ENCODE results near the gene TMEM82. TPM values are rescaled to one million over a fixed set of nuclear protein-coding genes. Genes with fewer than 3 reads are reported as not detected.

Gene TMEM82
- total RNA-seq, 1 donor from 2014 or later, result not detected

DNA sequence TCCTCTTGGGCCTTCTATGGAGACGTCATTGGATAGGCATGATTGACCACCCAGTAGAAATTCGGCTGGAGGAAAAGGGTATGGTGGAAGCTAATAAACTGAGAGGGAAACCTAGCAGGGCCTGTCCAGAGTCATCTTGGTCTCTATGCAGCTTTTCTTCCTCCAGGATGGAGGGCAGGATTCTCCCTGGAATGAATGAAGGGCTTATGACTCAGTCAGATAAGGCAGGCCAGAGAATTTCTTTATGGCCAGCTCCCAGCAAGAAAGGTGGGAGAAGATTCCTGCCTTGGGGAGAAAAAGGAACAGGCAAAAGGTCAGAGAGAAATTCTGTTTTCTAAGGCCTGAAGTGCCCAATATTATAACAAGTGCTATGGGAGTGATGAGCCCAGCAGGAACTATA is 33.4 kb downstream of the TMEM82 start:
- no peak for DNase-seq (ENCODE audit: extremely low spot score, unreplicated experiment)
- no peaks in the 10 kb centered on the region for H3K9me3 Mint-ChIP-seq (ENCODE audit: unreplicated experiment)
- no peak overlapping the region for H3K4me3 Mint-ChIP-seq (ENCODE audit: unreplicated experiment)
- H3K27ac Mint-ChIP-seq (ENCODE audit: unreplicated experiment), result no peak overlapping the region
- H3K36me3 Mint-ChIP-seq (ENCODE audit: unreplicated experiment), result peaks cover 46% of the 10 kb centered on the region
- H3K27me3 Mint-ChIP-seq (ENCODE audit: unreplicated experiment), result no peaks in the 10 kb centered on the region
- TF ChIP-seq, protein P1, sequence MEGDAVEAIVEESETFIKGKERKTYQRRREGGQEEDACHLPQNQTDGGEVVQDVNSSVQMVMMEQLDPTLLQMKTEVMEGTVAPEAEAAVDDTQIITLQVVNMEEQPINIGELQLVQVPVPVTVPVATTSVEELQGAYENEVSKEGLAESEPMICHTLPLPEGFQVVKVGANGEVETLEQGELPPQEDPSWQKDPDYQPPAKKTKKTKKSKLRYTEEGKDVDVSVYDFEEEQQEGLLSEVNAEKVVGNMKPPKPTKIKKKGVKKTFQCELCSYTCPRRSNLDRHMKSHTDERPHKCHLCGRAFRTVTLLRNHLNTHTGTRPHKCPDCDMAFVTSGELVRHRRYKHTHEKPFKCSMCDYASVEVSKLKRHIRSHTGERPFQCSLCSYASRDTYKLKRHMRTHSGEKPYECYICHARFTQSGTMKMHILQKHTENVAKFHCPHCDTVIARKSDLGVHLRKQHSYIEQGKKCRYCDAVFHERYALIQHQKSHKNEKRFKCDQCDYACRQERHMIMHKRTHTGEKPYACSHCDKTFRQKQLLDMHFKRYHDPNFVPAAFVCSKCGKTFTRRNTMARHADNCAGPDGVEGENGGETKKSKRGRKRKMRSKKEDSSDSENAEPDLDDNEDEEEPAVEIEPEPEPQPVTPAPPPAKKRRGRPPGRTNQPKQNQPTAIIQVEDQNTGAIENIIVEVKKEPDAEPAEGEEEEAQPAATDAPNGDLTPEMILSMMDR (IDR thresholded peaks at IDR 0.05), result no peak
- no peaks in the 10 kb centered on the region for H3K4me1 Mint-ChIP-seq (ENCODE audit: unreplicated experiment)

GRCh38 chr1:15777909-15778707 is 35.8 kb downstream of the TMEM82 start:
- Mint-ChIP-seq H3K4me3 (ENCODE audit: unreplicated experiment) (no peak overlapping the region), H3K9me3 (ENCODE audit: unreplicated experiment) (no peaks in the 10 kb centered on the region), H3K36me3 (ENCODE audit: unreplicated experiment) (peaks cover 37% of the 10 kb centered on the region)

DNA sequence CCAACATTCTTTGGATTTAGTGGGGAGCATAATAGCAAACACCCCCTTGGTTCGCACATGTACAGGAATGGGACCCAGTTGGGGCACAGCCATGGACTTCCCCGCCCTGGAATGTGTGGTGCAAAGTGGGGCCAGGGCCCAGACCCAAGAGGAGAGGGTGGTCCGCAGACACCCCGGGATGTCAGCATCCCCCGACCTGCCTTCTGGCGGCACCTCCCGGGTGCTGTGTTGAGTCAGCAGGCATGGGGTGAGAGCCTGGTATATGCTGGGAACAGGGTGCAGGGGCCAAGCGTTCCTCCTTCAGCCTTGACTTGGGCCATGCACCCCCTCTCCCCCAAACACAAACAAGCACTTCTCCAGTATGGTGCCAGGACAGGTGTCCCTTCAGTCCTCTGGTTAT is 43.4 kb downstream of the TMEM82 start:
- DNase-seq (ENCODE audit: extremely low spot score, unreplicated experiment), result no peak

More at GRCh38 chr1:15777909-15778707, 35.8 kb downstream of the TMEM82 start:
- Mint-ChIP-seq H3K27me3 (ENCODE audit: unreplicated experiment) (no peaks in the 10 kb centered on the region), H3K4me1 (ENCODE audit: unreplicated experiment) (no peaks in the 10 kb centered on the region), H3K27ac (ENCODE audit: unreplicated experiment) (peak overlapping the region; percentile 27)
- no peak for DNase-seq (ENCODE audit: extremely low spot score, unreplicated experiment)
- TF ChIP-seq, protein P1 (IDR thresholded peaks at IDR 0.05), result no peak

DNA sequence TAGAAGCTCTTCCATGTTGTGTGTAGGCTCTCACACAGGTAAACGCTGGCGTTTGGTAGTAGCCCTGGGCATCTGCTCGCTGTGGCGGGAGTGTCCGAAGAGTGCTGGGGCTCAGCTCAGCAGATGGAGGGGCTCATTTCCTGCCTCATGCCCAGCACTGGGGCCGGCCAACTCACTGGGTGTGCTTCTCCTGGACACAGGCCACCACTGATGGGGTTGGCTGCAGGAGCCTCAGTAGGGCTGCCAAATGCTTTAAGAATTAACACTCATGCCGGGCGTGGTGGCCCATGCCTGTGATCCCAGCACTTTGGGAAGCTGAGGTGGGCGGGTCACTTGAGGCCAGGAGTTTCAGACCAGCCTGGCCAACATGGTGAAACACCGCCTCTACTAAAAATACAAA is 44.3 kb downstream of the TMEM82 start:
- H3K9me3 Mint-ChIP-seq (ENCODE audit: unreplicated experiment), result no peaks in the 10 kb centered on the region
- H3K27ac Mint-ChIP-seq (ENCODE audit: unreplicated experiment), result peak overlapping the region; percentile 47
- TF ChIP-seq, protein P1 (IDR thresholded peaks at IDR 0.05), result no peak
- H3K4me1 Mint-ChIP-seq (ENCODE audit: unreplicated experiment), result peaks cover 9% of the 10 kb centered on the region
- H3K4me3 Mint-ChIP-seq (ENCODE audit: unreplicated experiment), result no peak overlapping the region
- DNase-seq (ENCODE audit: extremely low spot score, unreplicated experiment), result no peak
- no peaks in the 10 kb centered on the region for H3K27me3 Mint-ChIP-seq (ENCODE audit: unreplicated experiment)
- H3K36me3 Mint-ChIP-seq (ENCODE audit: unreplicated experiment), result peaks cover 15% of the 10 kb centered on the region

More for the DNA sequence above, 43.4 kb downstream of the TMEM82 start:
- no peak overlapping the region for H3K4me3 Mint-ChIP-seq (ENCODE audit: unreplicated experiment)
- H3K36me3 Mint-ChIP-seq (ENCODE audit: unreplicated experiment), result peaks cover 19% of the 10 kb centered on the region
- TF ChIP-seq, protein P1 (IDR thresholded peaks at IDR 0.05), result no peak
- no peaks in the 10 kb centered on the region for H3K27me3 Mint-ChIP-seq (ENCODE audit: unreplicated experiment)
- peak overlapping the region; percentile 5 for H3K27ac Mint-ChIP-seq (ENCODE audit: unreplicated experiment)
- H3K4me1 Mint-ChIP-seq (ENCODE audit: unreplicated experiment), result peaks cover 8% of the 10 kb centered on the region
- H3K9me3 Mint-ChIP-seq (ENCODE audit: unreplicated experiment), result no peaks in the 10 kb centered on the region

GRCh38 chr1:15788624-15789301 is 46.5 kb downstream of the TMEM82 start:
- TF ChIP-seq, protein P1 (IDR thresholded peaks at IDR 0.05), result no peak
- no peak overlapping the region for H3K4me3 Mint-ChIP-seq (ENCODE audit: unreplicated experiment)
- H3K27ac Mint-ChIP-seq (ENCODE audit: unreplicated experiment), result peak overlapping the region; percentile 57
- no peaks in the 10 kb centered on the region for H3K27me3 Mint-ChIP-seq (ENCODE audit: unreplicated experiment)
- H3K36me3 Mint-ChIP-seq (ENCODE audit: unreplicated experiment), result peaks cover 15% of the 10 kb centered on the region
- no peak for DNase-seq (ENCODE audit: extremely low spot score, unreplicated experiment)
- H3K4me1 Mint-ChIP-seq (ENCODE audit: unreplicated experiment), result peaks cover 18% of the 10 kb centered on the region
- no peaks in the 10 kb centered on the region for H3K9me3 Mint-ChIP-seq (ENCODE audit: unreplicated experiment)
